Endodermal cell (in vitro differentiated cells): ENCODE measurements around the gene OGDH. TPM values are rescaled to one million over a fixed set of nuclear protein-coding genes. Genes with fewer than 3 reads are reported as not detected.

Experiments used
- DNase-seq: peaks from one replicate; pipeline ENCODE4 v3.0.0-alpha.2; 2017
- H3K27ac ChIP-seq: 2 replicates; pipeline ENCODE4 v1.5.1; 2013; ENCODE audit warnings: mild to moderate bottlenecking, low read depth, low read length, moderate library complexity
- H3K27me3 ChIP-seq: 2 replicates; pipeline ENCODE4 v1.6.1; 2013; ENCODE audit warnings: mild to moderate bottlenecking, low read length, moderate library complexity; ENCODE audit not compliant: insufficient read depth, control insufficient read depth, poor library complexity, severe bottlenecking
- H3K36me3 ChIP-seq: 2 replicates; pipeline ENCODE4 v1.7.0; 2013; ENCODE audit warnings: mild to moderate bottlenecking, low read length, moderate library complexity; ENCODE audit not compliant: control insufficient read depth, insufficient read depth
- H3K4me1 ChIP-seq: one replicate; pipeline ENCODE4 v1.7.0; 2013; ENCODE audit warnings: low read length; ENCODE audit not compliant: control insufficient read depth, insufficient read depth
- H3K4me3 ChIP-seq: 2 replicates; pipeline ENCODE4 v1.5.1; 2013; ENCODE audit warnings: mild to moderate bottlenecking, low read length, moderate library complexity
- H3K9ac ChIP-seq: 2 replicates; pipeline ENCODE4 v1.6.1; 2013; ENCODE audit warnings: mild to moderate bottlenecking, low read length, moderate library complexity; ENCODE audit not compliant: poor library complexity, severe bottlenecking; ENCODE audit errors: extremely low read depth
- H3K9me3 ChIP-seq: 2 replicates; pipeline ENCODE4 v1.6.1; 2013; ENCODE audit warnings: mild to moderate bottlenecking, low read length, moderate library complexity; ENCODE audit not compliant: control insufficient read depth
- H3K27ac Mint-ChIP-seq: 2 replicates; pipeline ENCODE4 v1.8.0; 2020; ENCODE audit warnings: mixed read lengths
- H3K27me3 Mint-ChIP-seq: 2 replicates; pipeline ENCODE4 v1.8.0; 2021; ENCODE audit warnings: mild to moderate bottlenecking, mixed read lengths; ENCODE audit not compliant: insufficient read depth
- H3K36me3 Mint-ChIP-seq: 2 replicates; pipeline ENCODE4 v1.8.0; 2020; ENCODE audit warnings: low read depth, mixed read lengths
- H3K4me1 Mint-ChIP-seq: 2 replicates; pipeline ENCODE4 v1.8.0; 2020; ENCODE audit warnings: mixed read lengths
- H3K4me3 Mint-ChIP-seq: 2 replicates; pipeline ENCODE4 v1.8.0; 2020; ENCODE audit warnings: mild to moderate bottlenecking, moderate library complexity, mixed read lengths
- H3K9me3 Mint-ChIP-seq: 2 replicates; pipeline ENCODE4 v1.8.0; 2020; ENCODE audit warnings: mild to moderate bottlenecking, mixed read lengths
- CTCF ChIP-seq: fragments of 200-600 bp; sonication (generic); conservative IDR thresholded peaks from 2 replicates; pipeline ENCODE4 v1.5.0; 2021; ENCODE audit warnings: antibody characterized with exemption, mild to moderate bottlenecking
- WGBS, 2 experiments: methylation state at CpG; one replicate each; pipeline versions ENCODE4 v1.1.5 to v1.1.7; 2013; ENCODE audit warnings: missing lambda C conversion rate in 2 of 2, mixed read lengths in 1 of 2; ENCODE audit not compliant: insufficient coverage in 1 of 2, insufficient read length in 1 of 2; 5-methylcytosine and 5-hydroxymethylcytosine counted together
- total RNA-seq, 2 donors: library from RNA; stranded (reverse); fragmentation: NEBNext Ultra II Directional in 1 of 2; extraction: Animal tissue kit (Norgen Biotek cat#: 25700) in 1 of 2; gene quantifications; 2 replicates in 1 of 2; 3 replicates in 1 of 2; pipeline ENCODE4 v1.2.1, GENCODE V29; 2021

Gene OGDH
- total RNA-seq, 2 donors from 2014 or later: 82.5 to 96.0 TPM

DNA sequence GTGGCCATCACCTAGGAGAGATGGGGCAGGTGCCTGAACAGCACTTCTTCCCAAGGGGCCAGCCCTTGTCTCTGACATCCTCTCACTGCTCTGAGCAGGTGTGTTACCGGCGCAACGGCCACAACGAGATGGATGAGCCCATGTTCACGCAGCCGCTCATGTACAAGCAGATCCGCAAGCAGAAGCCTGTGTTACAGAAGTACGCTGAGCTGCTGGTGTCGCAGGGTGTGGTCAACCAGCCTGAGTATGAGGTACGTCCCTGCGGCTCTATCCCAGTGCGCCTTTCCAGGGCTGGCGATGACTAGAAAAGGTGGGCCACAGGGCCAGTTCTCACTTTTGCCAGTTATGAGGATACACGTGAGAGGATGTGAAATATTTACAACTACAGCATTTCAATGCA lies 87.9 kb downstream of the OGDH start:
- Mint-ChIP-seq H3K27me3 (no peaks in the 10 kb centered on the region), H3K4me3 (no peak overlapping the region), H3K36me3 (peaks cover 71% of the 10 kb centered on the region), H3K4me1 (no peaks in the 10 kb centered on the region), H3K9me3 (peaks cover 4% of the 10 kb centered on the region), H3K27ac (no peak overlapping the region)
- H3K36me3 ChIP-seq: peaks cover 21% of the 10 kb centered on the region
- no peak overlapping the region for H3K27ac ChIP-seq
- H3K4me3 ChIP-seq: no peak overlapping the region
- DNase-seq: no peak
- H3K27me3 ChIP-seq: no peaks in the 10 kb centered on the region
- H3K4me1 ChIP-seq: no peaks in the 10 kb centered on the region
- 95 to 98% methylated on average over 13 to 14 of the region's 14 CpGs for WGBS, 2 experiments
- peaks cover 4% of the 10 kb centered on the region for H3K9me3 ChIP-seq
- H3K9ac ChIP-seq: no peak overlapping the region
- no peak for TF ChIP-seq CTCF

- H3K27ac Mint-ChIP-seq: no peak overlapping the region
- no peaks in the 10 kb centered on the region for H3K27me3 ChIP-seq
- no peaks in the 10 kb centered on the region for H3K4me1 ChIP-seq
- DNase-seq: no peak
- WGBS, 2 experiments: 83 to 98% methylated on average over 1 to 2 of the region's 2 CpGs
- peaks cover 8% of the 10 kb centered on the region for H3K9me3 ChIP-seq
- H3K9me3 Mint-ChIP-seq: peaks cover 9% of the 10 kb centered on the region
- no peak overlapping the region for H3K4me3 Mint-ChIP-seq
- H3K36me3 ChIP-seq: peaks cover 26% of the 10 kb centered on the region
- H3K9ac ChIP-seq: no peak overlapping the region
- TF ChIP-seq CTCF: no peak
- no peaks in the 10 kb centered on the region for H3K27me3 Mint-ChIP-seq
- H3K4me1 Mint-ChIP-seq: no peaks in the 10 kb centered on the region
- H3K36me3 Mint-ChIP-seq: peaks cover 72% of the 10 kb centered on the region
- no peak overlapping the region for H3K4me3 ChIP-seq
- H3K27ac ChIP-seq: no peak overlapping the region
These were observed 88.3 kb downstream of the OGDH start for GRCh38 chr7:44694766-44695165.

- Mint-ChIP-seq H3K4me1 (no peaks in the 10 kb centered on the region), H3K36me3 (peaks cover 75% of the 10 kb centered on the region), H3K27me3 (no peaks in the 10 kb centered on the region), H3K27ac (no peak overlapping the region), H3K9me3 (peaks cover 9% of the 10 kb centered on the region), H3K4me3 (no peak overlapping the region)
- Histone ChIP-seq H3K4me3 (no peak overlapping the region), H3K27me3 (no peaks in the 10 kb centered on the region), H3K9ac (no peak overlapping the region), H3K9me3 (peaks cover 10% of the 10 kb centered on the region), H3K36me3 (peaks cover 32% of the 10 kb centered on the region), H3K27ac (no peak overlapping the region), H3K4me1 (no peaks in the 10 kb centered on the region)
- no peak for DNase-seq
- WGBS, 2 experiments: 93% methylated on average over 5 of the region's 5 CpGs
- TF ChIP-seq CTCF: no peak
These were observed 89.3 kb downstream of the OGDH start for GRCh38 chr7:44695756-44696155.
